HG03469 (cell line): Measurements from ENCODE around the gene CRYBG2.
"Not testable (repeated sequence)": the region's sequence is repeated elsewhere in the genome, so short reads cannot be mapped to it uniquely, and the experiment has no call there.

Experiments
- ATAC-seq: cut with Tn5 transposase; IDR thresholded peaks from one replicate; pipeline ENCODE4 v1.9.1; 2021; ENCODE audit warnings: mild to moderate bottlenecking, moderate library complexity, moderate number of reproducible peaks; ENCODE audit not compliant: unreplicated experiment

The CRYBG2 gene

DNA sequence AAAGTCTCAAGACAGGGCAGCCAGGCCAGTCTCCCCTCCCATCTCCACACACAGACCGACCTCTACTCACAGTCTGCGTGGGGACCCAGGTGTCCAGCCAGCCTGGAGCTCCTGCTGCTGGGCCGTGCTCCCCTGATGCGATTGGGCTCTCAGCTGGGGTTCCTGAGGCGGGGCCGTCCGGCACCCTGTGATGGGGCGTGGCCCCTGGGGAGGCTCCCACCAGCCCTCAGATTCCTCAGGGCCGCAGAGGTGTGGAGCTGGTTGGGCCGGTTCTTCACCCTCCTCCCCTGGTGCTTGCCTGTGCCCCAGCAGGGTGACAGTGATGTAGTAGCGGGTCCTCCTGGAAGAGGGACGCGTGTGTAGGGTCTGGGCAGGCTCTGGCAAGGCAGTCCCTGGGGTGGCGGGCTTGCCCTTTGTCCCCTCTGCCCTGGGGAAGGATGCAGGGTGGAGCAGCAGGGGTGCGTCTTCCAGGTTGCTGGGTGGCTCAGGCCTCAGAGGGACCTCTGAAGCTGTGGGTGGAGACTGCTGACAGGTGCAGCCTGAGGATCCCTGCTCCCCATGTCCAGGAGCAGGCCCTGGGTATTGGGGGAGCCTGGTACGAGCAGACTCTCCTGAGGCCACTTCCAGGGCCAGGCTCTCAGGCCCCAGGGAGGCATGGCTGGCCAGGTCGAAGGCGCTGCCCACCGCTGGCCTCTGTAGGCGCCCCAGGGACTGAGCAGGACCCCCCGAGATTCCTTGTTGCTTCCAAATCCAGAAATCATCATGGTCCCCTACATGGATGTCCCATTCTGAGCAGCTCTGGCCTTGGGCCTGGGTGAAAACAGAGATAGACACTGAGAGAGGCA, at the start of gene CRYBG2:
Gene CRYBG2, minus strand, starts transcription at position 155 of the 845 bp plus-strand sequence. CDS start 7,473 bp downstream, outside the sequence.
- ATAC-seq = no peak

DNA sequence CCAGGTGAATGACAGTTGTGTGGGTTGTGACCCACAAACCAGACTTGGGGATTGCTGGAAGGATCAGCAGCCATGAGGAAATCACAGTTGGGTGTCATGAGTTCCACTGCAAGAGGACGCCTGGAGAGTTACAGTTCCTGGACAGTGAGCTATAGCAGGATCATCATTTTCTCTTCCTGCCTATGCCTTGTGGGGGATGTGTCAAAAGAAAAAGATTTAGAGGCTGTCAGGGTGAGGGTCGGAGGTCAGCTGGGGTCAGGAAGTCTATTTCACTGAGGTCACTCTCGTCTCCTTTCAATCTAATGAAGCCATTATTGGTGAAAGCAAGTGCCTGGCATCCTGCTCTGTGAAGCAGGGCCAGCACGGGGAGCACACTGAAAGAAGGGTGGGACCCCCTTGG, 49.7 kb upstream of the CRYBG2 start:
- no peak for ATAC-seq

- ATAC-seq = no peak
Measured at GRCh38 chr1:26401891-26402290, 48.0 kb upstream of the CRYBG2 start.

DNA sequence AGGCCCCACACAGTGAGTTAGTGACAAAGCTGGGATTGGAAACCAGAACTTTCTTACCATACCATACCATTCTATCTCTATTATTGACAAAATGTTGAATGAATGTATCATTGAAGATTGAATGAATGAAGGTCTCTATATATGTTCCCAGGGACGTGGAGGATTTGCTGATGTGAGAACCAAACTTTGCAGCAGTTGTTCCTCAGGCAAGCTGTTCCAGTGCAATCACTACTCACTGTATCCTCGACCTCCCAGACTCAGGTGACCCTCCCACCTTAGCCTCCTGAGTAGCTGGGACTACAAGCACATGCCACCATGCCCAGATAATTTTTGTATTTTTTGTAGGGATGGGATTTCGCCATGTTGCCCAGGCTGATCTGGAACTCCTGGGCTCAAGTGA, 45.1 kb upstream of the CRYBG2 start:
- no peak for ATAC-seq

- no peak for ATAC-seq
Measured at GRCh38 chr1:26395754-26396153, 41.8 kb upstream of the CRYBG2 start.

GRCh38 chr1:26391450-26391849, 37.5 kb upstream of the CRYBG2 start:
- ATAC-seq = no peak

GRCh38 chr1:26389604-26390247, 35.8 kb upstream of the CRYBG2 start:
- ATAC-seq = no peak

GRCh38 chr1:26388791-26389445, 35.0 kb upstream of the CRYBG2 start:
- no peak for ATAC-seq

DNA sequence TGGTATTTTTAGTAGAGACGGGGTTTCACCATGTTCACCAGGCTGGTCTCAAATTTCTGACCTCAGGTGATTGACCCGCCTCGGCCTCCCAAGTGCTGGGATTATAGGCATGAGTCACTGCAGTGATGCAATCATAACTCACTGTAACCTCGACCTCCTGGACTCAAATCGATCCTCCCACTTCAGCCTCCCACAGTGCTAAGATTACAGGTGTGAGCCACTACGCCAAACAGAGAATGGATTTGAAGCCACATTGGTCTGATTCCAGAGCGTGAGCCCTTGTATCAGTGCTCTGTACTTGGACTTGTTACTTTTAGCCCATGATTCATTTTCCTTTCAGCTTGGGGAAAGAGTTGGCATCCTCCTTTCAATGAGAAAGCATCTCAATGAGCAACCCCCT, 33.5 kb upstream of the CRYBG2 start:
- no peak for ATAC-seq

DNA sequence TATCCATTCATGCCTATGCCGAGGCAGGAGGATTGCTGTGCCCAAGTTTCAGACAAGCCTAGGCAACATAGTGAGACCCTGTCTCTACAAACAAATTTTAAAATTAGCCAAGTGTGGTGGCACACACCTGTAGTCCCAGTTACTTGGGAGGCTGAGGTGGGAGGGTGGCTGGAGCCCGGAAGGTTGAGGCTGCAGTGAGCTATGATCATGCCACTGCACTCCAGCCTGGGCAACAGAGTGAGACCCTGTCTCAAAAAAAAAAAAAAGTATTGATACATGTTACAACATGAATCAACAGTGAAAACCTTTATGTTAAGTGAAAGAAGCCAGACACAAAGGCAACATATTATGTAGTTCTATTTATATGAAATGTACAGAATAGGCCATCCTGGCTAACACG, 31.1 kb upstream of the CRYBG2 start:
- ATAC-seq = not testable (repeated sequence)

- ATAC-seq = no peak
Measured at GRCh38 chr1:26384076-26384475, 30.1 kb upstream of the CRYBG2 start.

DNA sequence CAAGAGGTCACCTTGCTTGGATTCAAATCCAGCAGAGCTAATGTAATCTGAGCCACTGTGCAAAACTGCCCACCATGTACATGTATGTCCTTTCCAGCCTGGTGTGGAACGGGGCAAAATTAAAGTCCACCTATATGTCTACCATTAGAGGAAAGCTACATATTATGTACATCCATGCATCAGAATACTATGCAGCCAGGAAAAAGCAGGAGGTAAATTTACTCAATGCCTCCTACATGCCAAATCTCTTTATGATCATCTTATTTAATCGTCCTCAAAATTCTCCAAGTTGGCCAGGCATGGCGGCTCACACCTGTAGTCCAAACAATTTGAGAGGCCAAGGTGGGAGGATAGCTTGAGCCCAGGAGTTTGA, 24.9 kb upstream of the CRYBG2 start:
- ATAC-seq = no peak

GRCh38 chr1:26378088-26378878, 24.4 kb upstream of the CRYBG2 start:
- ATAC-seq = peak; percentile 71

- no peak for ATAC-seq
Measured at GRCh38 chr1:26376050-26376449, 22.1 kb upstream of the CRYBG2 start.

DNA sequence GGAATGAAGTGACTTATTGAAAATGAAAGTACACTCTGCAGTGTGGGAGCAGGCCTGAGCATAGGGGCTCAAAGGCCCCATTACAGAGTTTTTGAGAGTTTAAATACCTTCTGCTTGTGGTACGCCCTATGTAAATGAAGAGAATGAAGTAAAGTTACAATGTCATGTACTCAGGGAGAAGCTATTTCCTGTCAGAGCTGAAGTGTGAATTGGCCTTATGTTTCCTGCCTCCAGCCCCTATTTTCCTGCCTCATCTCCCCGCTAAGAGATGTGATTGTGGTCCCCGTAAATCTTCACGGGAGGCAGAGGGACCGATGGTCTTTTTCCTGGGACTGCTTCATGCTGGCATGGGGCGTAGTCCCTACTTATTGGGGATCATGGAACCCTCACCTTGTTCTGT, 21.2 kb upstream of the CRYBG2 start:
- no peak for ATAC-seq

GRCh38 chr1:26374361-26374760, 20.4 kb upstream of the CRYBG2 start:
- not testable (repeated sequence) for ATAC-seq

GRCh38 chr1:26373789-26374188, 19.9 kb upstream of the CRYBG2 start:
- ATAC-seq = no peak

- no peak for ATAC-seq
Measured at GRCh38 chr1:26373281-26373680, 19.4 kb upstream of the CRYBG2 start.

- ATAC-seq = not testable (repeated sequence)
Measured at GRCh38 chr1:26372611-26373010, 18.7 kb upstream of the CRYBG2 start, which contains the start of gene ZNF683. Gene ZNF683 (minus strand): TSS chr1:26372750. CDS start chr1:26368571, 4,179 bp downstream.

DNA sequence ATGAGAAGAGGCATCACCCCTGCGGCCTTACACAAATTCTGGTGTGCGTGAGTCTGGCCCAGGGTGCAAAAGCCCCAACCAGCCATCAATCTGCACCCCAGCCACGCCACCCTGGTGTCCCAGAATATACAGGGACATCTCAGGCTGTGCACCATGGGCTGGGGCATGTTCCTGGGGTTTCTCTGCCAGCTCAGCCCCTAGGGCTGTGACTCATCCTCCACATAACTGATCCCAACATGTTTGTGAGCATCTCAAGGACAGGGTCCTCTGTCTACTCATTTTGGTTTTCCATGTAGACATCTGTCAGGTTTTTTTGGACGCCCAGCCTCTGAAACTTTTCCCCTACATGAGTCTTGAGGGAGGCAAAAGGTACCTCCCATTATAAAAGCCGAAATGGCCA, 18.1 kb upstream of the CRYBG2 start:
- ATAC-seq = no peak
